NK-92 treated with Interleukin-12 subunit alpha and Interleukin-12 subunit beta, amount 100 ng/mL, for 24 hours (cell line): Measurements from ENCODE around the gene SDF2L1.
"Not testable (repeated sequence)": the region's sequence is repeated elsewhere in the genome, so short reads cannot be mapped to it uniquely, and the experiment has no call there.

Experiments used
- DNase-seq: peaks from one replicate; lab custom pipeline; 2025; lab: John Stamatoyannopoulos, UW

Gene SDF2L1

GRCh38 chr22:21661991-21662390 is 19.9 kb downstream of the SDF2L1 start:
- DNase-seq, result no peak

GRCh38 chr22:21663738-21664137 is 21.6 kb downstream of the SDF2L1 start:
- no peak for DNase-seq

- DNase-seq, result no peak
These were observed 23.1 kb downstream of the SDF2L1 start for GRCh38 chr22:21665047-21665851.

- no peak for DNase-seq
These were observed 24.7 kb downstream of the SDF2L1 start for GRCh38 chr22:21666786-21667185.

GRCh38 chr22:21669026-21669425 is 26.9 kb downstream of the SDF2L1 start:
- DNase-seq, result no peak

- DNase-seq, result no peak
These were observed 30.1 kb downstream of the SDF2L1 start for GRCh38 chr22:21672107-21672629.

- no peak for DNase-seq
These were observed 31.6 kb downstream of the SDF2L1 start for GRCh38 chr22:21673534-21674321.

- no peak for DNase-seq
These were observed 32.6 kb downstream of the SDF2L1 start for GRCh38 chr22:21674638-21675245.

- DNase-seq, result no peak
These were observed 35.7 kb downstream of the SDF2L1 start for GRCh38 chr22:21677606-21678443.

- not testable (repeated sequence) for DNase-seq
These were observed 36.7 kb downstream of the SDF2L1 start for GRCh38 chr22:21678842-21679241.

GRCh38 chr22:21679383-21679782 is 37.3 kb downstream of the SDF2L1 start:
- DNase-seq, result no peak

GRCh38 chr22:21680830-21681565 is 38.9 kb downstream of the SDF2L1 start:
- DNase-seq, result no peak

GRCh38 chr22:21681566-21682370 is 39.7 kb downstream of the SDF2L1 start:
- no peak for DNase-seq

- DNase-seq, result no peak
These were observed 40.5 kb downstream of the SDF2L1 start for GRCh38 chr22:21682385-21683175.

- DNase-seq, result no peak
These were observed 41.3 kb downstream of the SDF2L1 start for GRCh38 chr22:21683401-21683811.

- no peak for DNase-seq
These were observed 42.5 kb downstream of the SDF2L1 start for GRCh38 chr22:21684492-21685163.

- DNase-seq, result no peak
These were observed 43.0 kb downstream of the SDF2L1 start for GRCh38 chr22:21685164-21685513.

- DNase-seq, result no peak
These were observed 44.1 kb downstream of the SDF2L1 start for GRCh38 chr22:21686193-21686608.
